H9 (cell line): ENCODE results near the gene NRN1. TPM values are rescaled to one million over a fixed set of nuclear protein-coding genes. Genes with fewer than 3 reads are reported as not detected.

Experiments used
- DNase-seq: peaks from one replicate; pipeline ENCODE4 v3.0.0-alpha.2; 2017
- H2AFZ ChIP-seq: one replicate; pipeline ENCODE4 v1.6.1; 2013; ENCODE audit warnings: mild to moderate bottlenecking, low read length, control low read depth, moderate library complexity
- H2AK5ac ChIP-seq: 2 replicates; pipeline ENCODE4 v1.6.1; 2013; ENCODE audit warnings: low read length, control low read depth, mixed read lengths; ENCODE audit not compliant: insufficient read length
- H2BK120ac ChIP-seq: one replicate; pipeline ENCODE4 v1.6.1; 2013; ENCODE audit warnings: low read depth, mild to moderate bottlenecking, low read length, control low read depth, inconsistent platforms; ENCODE audit not compliant: poor library complexity, severe bottlenecking
- H2BK12ac ChIP-seq: 2 replicates; pipeline ENCODE4 v1.6.1; 2013; ENCODE audit warnings: low read length, control low read depth, mixed read lengths, low read depth; ENCODE audit not compliant: insufficient read length
- H2BK15ac ChIP-seq: 2 replicates; pipeline ENCODE4 v1.6.1; 2013; ENCODE audit warnings: low read depth, low read length, control low read depth
- H2BK20ac ChIP-seq: one replicate; pipeline ENCODE4 v1.6.1; 2013; ENCODE audit warnings: low read depth, mild to moderate bottlenecking, low read length, control low read depth, inconsistent platforms; ENCODE audit not compliant: poor library complexity, severe bottlenecking
- H2BK5ac ChIP-seq: 2 replicates; pipeline ENCODE4 v1.6.1; 2013; ENCODE audit warnings: low read length, control low read depth, mixed read lengths; ENCODE audit not compliant: insufficient read length
- H3K14ac ChIP-seq: 2 replicates; pipeline ENCODE4 v1.6.1; 2013; ENCODE audit warnings: low read length, control low read depth; ENCODE audit not compliant: insufficient read depth
- H3K18ac ChIP-seq: 2 replicates; pipeline ENCODE4 v1.6.1; 2013; ENCODE audit warnings: low read depth, mild to moderate bottlenecking, mixed read lengths, low read length, control low read depth; ENCODE audit not compliant: insufficient read length
- H3K23ac ChIP-seq: 2 replicates; pipeline ENCODE4 v1.6.1; 2013; ENCODE audit warnings: low read length, control low read depth, mixed read lengths, low read depth; ENCODE audit not compliant: insufficient read length
- H3K23me2 ChIP-seq: 2 replicates; pipeline ENCODE4 v1.6.1; 2013; ENCODE audit warnings: low read depth, mild to moderate bottlenecking, mixed read lengths, low read length, control low read depth; ENCODE audit not compliant: insufficient read length, poor library complexity, severe bottlenecking
- H3K27ac ChIP-seq: 2 replicates; pipeline ENCODE4 v1.5.1; 2013; ENCODE audit warnings: low read length, control low read depth, mixed read lengths, low read depth; ENCODE audit not compliant: insufficient read length
- H3K27me3 ChIP-seq: 2 replicates; pipeline ENCODE4 v1.6.1; 2013; ENCODE audit warnings: low read length, control low read depth, inconsistent platforms; ENCODE audit not compliant: insufficient read depth
- H3K4ac ChIP-seq: 2 replicates; pipeline ENCODE4 v1.6.1; 2013; ENCODE audit warnings: low read depth, mild to moderate bottlenecking, control low read depth, inconsistent platforms, low read length, moderate library complexity
- H3K4me1 ChIP-seq: 2 replicates; pipeline ENCODE4 v1.6.1; 2013; ENCODE audit warnings: low read length, control low read depth, inconsistent platforms; ENCODE audit not compliant: insufficient read depth
- H3K4me2 ChIP-seq: 2 replicates; pipeline ENCODE4 v1.6.1; 2013; ENCODE audit warnings: low read length, control low read depth, mixed read lengths; ENCODE audit not compliant: insufficient read length, insufficient read depth
- H3K56ac ChIP-seq: 2 replicates; pipeline ENCODE4 v1.6.1; 2013; ENCODE audit warnings: low read depth, mild to moderate bottlenecking, mixed read lengths, low read length, control low read depth; ENCODE audit not compliant: insufficient read length
- H3K79me1 ChIP-seq: 2 replicates; pipeline ENCODE4 v1.6.1; 2013; ENCODE audit warnings: low read depth, mild to moderate bottlenecking, moderate library complexity, low read length, control low read depth, inconsistent platforms; ENCODE audit not compliant: insufficient read depth, poor library complexity, severe bottlenecking
- H3K79me2 ChIP-seq: 2 replicates; pipeline ENCODE4 v1.6.1; 2013; ENCODE audit warnings: low read length, control low read depth, inconsistent platforms; ENCODE audit not compliant: insufficient read depth
- H3K9ac ChIP-seq: 2 replicates; pipeline ENCODE4 v1.6.1; 2013; ENCODE audit warnings: low read length, control low read depth, mixed read lengths; ENCODE audit not compliant: insufficient read length; ENCODE audit errors: extremely low read depth
- H3K9me3 ChIP-seq: one replicate; pipeline ENCODE4 v1.6.1; 2013; ENCODE audit warnings: low read depth, low read length, inconsistent platforms; ENCODE audit not compliant: control insufficient read depth
- H3T11ph ChIP-seq: one replicate; pipeline ENCODE4 v1.6.1; 2013; ENCODE audit warnings: mild to moderate bottlenecking, low read length, control low read depth, inconsistent platforms
- H4K20me1 ChIP-seq: one replicate; pipeline ENCODE4 v1.6.1; 2013; ENCODE audit not compliant: control insufficient read depth, insufficient read length, insufficient read depth
- H4K5ac ChIP-seq: 2 replicates; pipeline ENCODE4 v1.6.1; 2013; ENCODE audit warnings: low read depth, mild to moderate bottlenecking, mixed read lengths, low read length, control low read depth; ENCODE audit not compliant: insufficient read length
- H4K8ac ChIP-seq: replicated peaks from 2 replicates; pipeline ENCODE4 v1.6.1; 2013; ENCODE audit warnings: low read length, control low read depth, mixed read lengths, low read depth; ENCODE audit not compliant: insufficient read length
- H4K91ac ChIP-seq: 2 replicates; pipeline ENCODE4 v1.6.1; 2013; ENCODE audit warnings: low read depth, mild to moderate bottlenecking, moderate library complexity, mixed read lengths, low read length, control low read depth; ENCODE audit not compliant: insufficient read length
- H3K27ac Mint-ChIP-seq, 3 experiments: 2 replicates in 2 of 3; 3 replicates in 1 of 3; pipeline ENCODE4 v1.8.0; 2020 to 2021; ENCODE audit warnings: mixed read lengths in 3 of 3, mild to moderate bottlenecking in 1 of 3, moderate library complexity in 1 of 3
- H3K27me3 Mint-ChIP-seq: 2 replicates; pipeline ENCODE4 v1.8.0; 2021; ENCODE audit warnings: low read depth, mild to moderate bottlenecking, moderate library complexity, mixed read lengths
- H3K36me3 Mint-ChIP-seq, 3 experiments: 2 replicates in 2 of 3; 3 replicates in 1 of 3; pipeline ENCODE4 v1.8.0; 2020 to 2021; ENCODE audit warnings: low read depth in 3 of 3, mixed read lengths in 3 of 3; ENCODE audit not compliant: insufficient read depth in 1 of 3
- H3K4me1 Mint-ChIP-seq, 2 experiments: 2 replicates each; pipeline ENCODE4 v1.8.0; 2020; ENCODE audit warnings: mixed read lengths in 2 of 2
- H3K4me3 Mint-ChIP-seq, 2 experiments: 2 replicates in 1 of 2; 3 replicates in 1 of 2; pipeline ENCODE4 v1.8.0; 2020 to 2021; ENCODE audit warnings: mild to moderate bottlenecking in 2 of 2, mixed read lengths in 2 of 2, moderate library complexity in 1 of 2
- H3K9me3 Mint-ChIP-seq, 2 experiments: 2 replicates in 1 of 2; 3 replicates in 1 of 2; pipeline ENCODE4 v1.8.0; 2020; ENCODE audit warnings: mild to moderate bottlenecking in 2 of 2, mixed read lengths in 2 of 2, moderate library complexity in 1 of 2
- CTCF ChIP-seq: fragments of 200-600 bp; sonication (generic); conservative IDR thresholded peaks from 3 replicates; pipeline ENCODE4 v1.8.0; 2021; ENCODE audit warnings: antibody characterized with exemption, mild to moderate bottlenecking
- WGBS: extraction: QIAGEN DNeasy Blood & Tissue Kit; methylation state at CpG from one replicate; pipeline ENCODE4 v1.1.7; 2013; ENCODE audit warnings: missing lambda C conversion rate, low lambda C conversion rate, mixed read lengths; ENCODE audit not compliant: insufficient read length; ENCODE audit errors: extremely low coverage; 5-methylcytosine and 5-hydroxymethylcytosine counted together
- total RNA-seq: library from RNA; stranded (reverse); gene quantifications from 2 replicates; pipeline ENCODE4 v1.2.1, GENCODE V29; 2021

Gene NRN1
- total RNA-seq, 1 experiment from 2014 or later = not detected

- Mint-ChIP-seq H3K4me1 (peaks cover 60 to 78% of the 10 kb centered on the region in 2 experiments), H3K4me3 (peak overlapping the region; percentile 52 to 87), H3K36me3 (no peaks in the 10 kb centered on the region), H3K27ac (no peak overlapping the region), H3K27me3 (peaks cover 100% of the 10 kb centered on the region), H3K9me3 (peaks cover 0 to 13% of the 10 kb centered on the region in 2 experiments; a peak in 2 of 5 replicates)
- H3K27ac ChIP-seq = no peak overlapping the region
- no peak overlapping the region for H3K56ac ChIP-seq
- no peak overlapping the region for H4K8ac ChIP-seq
- peaks cover 46% of the 10 kb centered on the region for H3K23me2 ChIP-seq
- no peak overlapping the region for H3K9ac ChIP-seq
- no peak overlapping the region for H4K91ac ChIP-seq
- no peak overlapping the region for H4K5ac ChIP-seq
- H3K4me1 ChIP-seq = peaks cover 7% of the 10 kb centered on the region
- H2BK20ac ChIP-seq = no peak overlapping the region
- no peaks in the 10 kb centered on the region for H3K79me1 ChIP-seq
- H3T11ph ChIP-seq = no peak overlapping the region
- H3K4ac ChIP-seq = no peak overlapping the region
- DNase-seq = peak; percentile 63
- no CpG with 5 or more reads among the region's 57 CpGs for WGBS
- H3K14ac ChIP-seq = no peak overlapping the region
- H3K4me2 ChIP-seq = peak overlapping the region; percentile 89
- peaks cover 94% of the 10 kb centered on the region for H3K27me3 ChIP-seq
- no peak overlapping the region for H2AK5ac ChIP-seq
- no peak overlapping the region for H2BK5ac ChIP-seq
- no peak overlapping the region for H3K23ac ChIP-seq
- no peak overlapping the region for H2BK15ac ChIP-seq
- H3K79me2 ChIP-seq = no peaks in the 10 kb centered on the region
- H4K20me1 ChIP-seq = no peaks in the 10 kb centered on the region
- H2BK12ac ChIP-seq = no peak overlapping the region
- H3K9me3 ChIP-seq = no peaks in the 10 kb centered on the region
- H2BK120ac ChIP-seq = no peak overlapping the region
- H2AFZ ChIP-seq = no peak overlapping the region
- H3K18ac ChIP-seq = no peak overlapping the region
- no peak for TF ChIP-seq CTCF
These were observed 4.5 kb downstream of the NRN1 start for GRCh38 chr6:6002005-6002847.
